NOMO-1 treated with DMSO at 0.1 percent for 48 hours (cell line): ENCODE measurements around the gene SPARCL1.
"Not testable (repeated sequence)": the region's sequence is repeated elsewhere in the genome, so short reads cannot be mapped to it uniquely, and the experiment has no call there.

Experiments used
- DNase-seq: peaks from one replicate; lab custom pipeline; 2025; ENCODE audit not compliant: unreplicated experiment; lab: John Stamatoyannopoulos, UW

SPARCL1 gene

DNA sequence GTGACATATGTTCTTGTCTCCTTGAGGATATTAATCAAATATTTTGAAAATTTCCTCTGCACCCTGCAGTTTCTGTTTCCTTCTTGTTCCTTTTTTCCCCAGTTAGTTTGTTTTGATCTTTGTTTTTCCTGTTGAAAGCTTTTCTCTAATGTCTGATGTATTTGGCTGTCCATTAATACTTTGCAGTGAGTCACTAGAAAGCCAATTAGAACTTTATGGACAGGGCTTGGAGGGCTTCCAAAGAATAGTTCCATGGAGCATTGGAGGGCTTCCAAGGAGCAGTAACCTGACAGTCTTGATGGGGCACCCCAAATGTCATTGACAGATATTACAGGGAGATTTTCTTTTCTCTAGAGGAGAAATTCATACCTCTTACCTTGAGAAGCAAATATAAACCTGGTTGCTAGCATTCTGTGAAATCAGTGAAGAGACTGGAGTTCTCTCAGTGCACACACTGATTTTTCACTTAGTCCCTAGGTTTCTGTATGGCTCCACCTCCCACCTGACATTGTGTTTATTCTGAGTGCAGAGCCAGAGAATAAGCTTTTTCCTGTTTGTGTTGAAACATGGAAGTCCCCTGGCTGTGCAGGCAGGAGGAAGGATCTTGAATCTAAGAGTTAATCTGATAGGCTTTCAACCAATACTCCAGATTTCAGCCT, 26.5 kb downstream of the SPARCL1 start:
- no peak for DNase-seq

DNA sequence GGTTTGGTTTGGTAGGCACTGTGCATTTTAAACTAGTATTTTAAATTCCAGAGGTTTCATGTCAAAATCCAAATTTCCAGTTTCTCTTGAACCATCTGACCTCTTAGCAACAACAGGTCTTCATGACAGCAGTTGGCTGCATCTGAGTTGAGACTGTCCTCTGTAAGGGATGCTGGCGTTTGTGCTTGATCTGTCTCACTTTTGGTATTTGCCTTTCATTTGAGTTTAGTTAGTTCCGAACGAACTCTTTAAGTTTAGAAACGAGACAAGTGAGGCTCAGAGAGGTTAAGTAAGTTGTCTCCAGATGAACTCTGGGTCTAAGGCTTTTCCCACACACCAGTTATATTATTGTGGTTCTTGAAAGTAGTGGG, 29.1 kb downstream of the SPARCL1 start:
- DNase-seq = no peak

DNA sequence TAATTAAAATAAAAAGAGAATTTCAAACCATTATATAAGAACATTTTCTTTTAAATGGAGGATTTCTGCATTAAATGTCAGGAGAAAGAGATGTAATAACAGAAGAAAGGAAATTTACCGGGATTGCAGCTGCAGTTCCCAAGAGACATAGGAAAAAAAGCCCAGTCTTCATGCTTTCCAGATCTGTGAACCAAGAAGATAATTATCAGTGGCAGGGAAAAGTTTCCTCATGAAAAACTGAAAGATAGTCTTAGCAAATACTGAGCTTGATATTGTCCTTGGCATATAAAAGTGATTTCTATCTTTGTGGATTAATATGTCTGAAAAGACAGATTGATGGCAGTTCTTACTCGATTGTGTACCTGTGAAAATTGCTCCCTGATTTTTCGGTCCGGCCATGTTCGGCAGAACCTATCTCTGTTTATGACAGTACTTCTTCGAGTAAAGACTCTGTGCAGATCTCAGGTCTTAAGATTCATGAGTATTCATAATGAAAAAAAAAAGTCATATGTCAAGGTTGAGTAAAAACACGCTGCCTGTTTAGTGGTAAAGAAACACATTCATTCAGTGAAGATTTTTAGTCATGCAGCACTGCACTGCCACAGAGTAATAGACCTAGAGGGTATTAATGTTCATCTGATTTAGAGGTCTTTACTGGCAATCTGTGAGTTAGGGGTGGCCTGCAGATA, 29.6 kb downstream of the SPARCL1 start:
- DNase-seq = no peak

DNA sequence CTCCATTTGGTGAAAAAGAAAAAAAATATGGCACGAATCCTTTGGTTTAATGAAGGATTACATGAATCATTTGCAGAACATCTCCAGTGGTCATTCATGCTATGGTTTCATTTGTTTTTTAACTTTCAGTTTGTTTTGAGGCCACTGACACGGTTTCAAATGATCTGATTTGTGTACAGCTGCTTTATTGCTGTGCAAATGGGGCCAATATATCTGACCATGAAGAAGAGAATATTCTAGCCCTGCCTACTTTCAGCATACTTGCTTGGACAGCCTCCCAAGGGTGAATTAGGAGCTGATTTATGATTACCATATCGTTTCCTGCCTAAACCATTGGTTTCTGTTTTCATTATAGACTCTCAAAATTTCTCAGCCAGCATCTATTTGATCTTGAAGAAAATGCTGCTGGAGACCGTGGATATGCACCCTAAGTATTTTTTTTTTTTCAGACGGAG, 30.7 kb downstream of the SPARCL1 start:
- no peak for DNase-seq

DNA sequence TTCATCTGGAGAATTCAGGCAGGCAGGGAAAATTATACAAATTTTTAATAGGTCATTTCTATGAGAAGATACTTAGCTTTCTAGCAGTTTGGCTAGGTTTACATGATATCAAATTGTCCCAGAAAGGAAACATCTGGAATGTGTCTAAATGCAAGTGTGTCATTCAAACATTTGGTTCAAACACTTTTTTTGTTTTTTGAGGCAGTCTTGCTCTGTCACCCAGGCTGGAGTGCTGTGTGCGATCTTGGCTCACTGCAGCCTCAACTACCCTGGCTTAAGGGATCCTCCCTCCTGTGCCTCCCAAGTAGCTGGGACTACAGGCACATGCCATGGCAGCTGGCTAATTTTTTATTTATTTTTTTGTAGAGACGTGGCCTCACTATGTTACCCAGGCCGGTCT, 31.6 kb downstream of the SPARCL1 start:
- DNase-seq = no peak

DNA sequence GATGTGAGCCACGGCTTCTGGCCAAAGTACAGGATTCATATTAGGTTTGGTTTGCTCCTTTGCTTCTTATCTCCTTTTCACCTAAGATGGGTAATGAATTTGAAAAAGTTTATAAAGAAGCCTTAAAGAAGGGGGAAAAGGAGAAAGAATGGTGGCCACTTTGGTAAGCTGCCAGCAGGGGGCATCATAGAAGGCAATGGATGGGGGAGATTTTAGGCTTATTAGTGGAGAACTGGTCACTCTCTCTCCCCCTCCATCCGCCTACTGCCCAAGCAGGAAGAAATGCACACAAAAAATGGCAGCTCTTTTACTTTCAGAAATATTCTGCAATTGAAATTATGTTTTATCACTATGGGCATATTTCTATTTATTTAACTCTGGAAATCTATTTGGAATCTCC, 32.0 kb downstream of the SPARCL1 start:
- DNase-seq = no peak

DNA sequence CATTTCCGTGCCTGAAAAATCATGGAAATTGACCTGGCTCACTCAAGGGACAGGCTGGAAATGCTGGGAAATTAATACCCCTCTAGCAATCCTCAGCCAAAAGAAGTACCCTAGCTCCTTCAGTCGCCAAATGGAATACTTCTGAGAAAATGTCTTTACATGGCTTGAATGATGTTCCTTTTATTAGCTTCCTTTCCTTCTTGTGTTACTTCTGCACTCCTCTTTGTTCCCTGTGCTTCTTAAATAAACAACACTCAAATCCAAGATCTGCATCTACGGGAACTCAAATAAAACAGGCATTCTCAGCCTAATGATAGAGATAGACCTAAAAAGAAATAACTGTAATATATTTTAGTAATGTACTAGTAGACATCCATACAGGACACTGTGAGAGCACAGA, 36.1 kb downstream of the SPARCL1 start:
- no peak for DNase-seq

DNA sequence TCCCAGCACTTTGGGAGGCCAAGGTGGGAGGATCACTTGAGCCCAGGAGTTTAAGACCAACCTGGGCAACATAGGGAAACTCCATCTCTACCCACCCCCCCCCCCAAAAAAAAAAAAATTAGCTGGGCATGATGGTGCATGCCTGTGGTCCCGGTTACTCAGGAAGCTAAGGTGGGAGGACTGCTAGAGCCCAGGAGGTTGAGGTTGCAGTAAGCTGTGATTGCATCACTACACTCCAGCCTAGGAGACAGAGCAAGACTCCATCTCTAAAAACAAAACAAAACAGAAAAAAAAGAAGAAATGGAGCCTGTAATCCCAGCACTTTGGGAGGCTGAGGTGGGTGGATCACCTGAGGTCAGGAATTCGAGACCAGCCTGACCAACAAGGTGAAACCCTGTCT, 37.3 kb downstream of the SPARCL1 start:
- not testable (repeated sequence) for DNase-seq

DNA sequence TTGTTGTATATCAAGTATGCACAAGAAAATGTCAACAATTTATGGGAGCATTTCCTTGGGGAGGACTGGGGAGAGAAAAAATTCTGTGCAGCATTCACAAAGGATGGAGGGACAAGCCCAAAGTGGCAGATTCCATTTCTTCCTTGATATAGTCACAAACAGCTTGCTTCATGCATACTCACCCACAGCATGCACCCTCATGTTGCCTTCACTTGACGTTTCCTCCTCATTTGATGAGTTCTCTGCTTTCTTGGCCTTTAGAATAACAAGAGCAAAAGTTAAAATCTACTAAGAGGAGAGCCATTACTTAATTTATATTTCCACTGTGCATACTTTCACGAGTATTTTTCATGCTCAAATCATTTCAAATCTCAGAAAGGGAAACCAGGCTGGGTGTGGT, 37.7 kb downstream of the SPARCL1 start:
- no peak for DNase-seq

DNA sequence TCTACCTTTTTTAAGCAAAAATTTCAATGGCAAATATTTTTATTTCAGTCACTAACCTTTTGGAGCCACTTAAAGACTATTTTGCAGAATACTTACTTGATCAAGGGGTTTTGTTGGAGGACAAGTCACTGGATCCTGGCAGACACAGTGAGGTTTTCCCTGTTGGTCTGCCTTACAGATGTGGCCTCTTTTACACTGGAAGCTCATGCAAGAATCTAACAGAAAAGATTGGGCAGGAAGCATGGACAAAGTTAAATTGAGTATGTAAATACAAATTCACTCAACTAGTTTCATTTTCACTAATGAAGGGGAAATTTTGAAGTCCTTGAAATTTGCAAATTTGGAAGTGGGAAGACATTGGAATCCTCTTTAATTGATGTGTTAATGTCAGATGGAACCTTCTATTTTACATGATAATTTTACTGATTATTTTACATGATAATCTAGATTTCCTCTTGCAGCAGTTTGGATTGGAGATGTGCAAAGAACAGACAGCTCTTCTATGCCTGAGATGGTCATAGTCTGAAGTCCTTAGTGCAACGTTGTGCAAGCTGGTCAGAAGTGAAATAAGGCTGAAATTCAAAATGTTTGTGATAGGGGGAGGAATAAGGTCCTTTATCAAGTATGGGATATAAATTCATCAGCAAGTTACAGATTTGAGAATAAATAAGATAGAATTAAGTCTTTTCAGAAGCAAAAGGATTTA, 38.4 kb downstream of the SPARCL1 start:
- no peak for DNase-seq

DNA sequence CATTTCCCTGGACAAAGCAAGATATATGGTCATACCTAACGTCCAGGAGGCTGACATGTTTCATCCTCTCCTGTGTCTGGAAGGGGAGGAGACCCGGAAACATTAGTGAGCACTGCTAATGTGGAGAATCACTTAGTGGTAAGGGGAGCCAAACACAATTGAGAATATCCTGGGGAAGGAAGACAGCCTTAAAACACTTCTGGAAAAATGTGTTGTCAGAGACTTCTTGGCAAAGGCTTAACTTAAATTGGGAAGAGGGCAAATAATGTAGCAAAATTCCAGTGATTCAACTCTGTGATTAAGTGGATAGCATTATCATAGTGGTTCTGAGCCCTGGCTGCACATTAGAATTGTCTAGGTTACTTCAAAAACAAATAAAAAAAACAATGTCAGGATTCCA, 39.5 kb downstream of the SPARCL1 start:
- DNase-seq = no peak

DNA sequence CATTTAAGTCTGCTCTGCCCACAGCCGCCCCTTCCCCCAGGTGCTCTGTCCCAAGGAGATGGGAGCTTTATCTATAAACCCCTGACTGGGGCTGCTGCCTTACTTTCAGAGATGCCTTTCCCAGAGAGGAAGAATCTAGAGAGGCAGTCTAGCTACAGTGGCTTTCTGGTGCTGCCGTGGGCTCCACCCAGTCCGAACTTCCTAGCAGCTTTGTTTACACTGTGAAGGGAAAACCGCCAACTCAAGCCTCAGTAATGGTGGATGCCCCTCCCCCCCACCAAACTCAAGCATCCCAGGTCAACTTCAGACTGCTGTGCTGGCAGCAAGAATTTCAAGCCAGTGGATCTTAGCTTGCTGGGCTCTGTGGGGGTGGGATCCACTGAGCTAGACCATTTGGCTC, 40.5 kb downstream of the SPARCL1 start:
- DNase-seq = not testable (repeated sequence)

DNA sequence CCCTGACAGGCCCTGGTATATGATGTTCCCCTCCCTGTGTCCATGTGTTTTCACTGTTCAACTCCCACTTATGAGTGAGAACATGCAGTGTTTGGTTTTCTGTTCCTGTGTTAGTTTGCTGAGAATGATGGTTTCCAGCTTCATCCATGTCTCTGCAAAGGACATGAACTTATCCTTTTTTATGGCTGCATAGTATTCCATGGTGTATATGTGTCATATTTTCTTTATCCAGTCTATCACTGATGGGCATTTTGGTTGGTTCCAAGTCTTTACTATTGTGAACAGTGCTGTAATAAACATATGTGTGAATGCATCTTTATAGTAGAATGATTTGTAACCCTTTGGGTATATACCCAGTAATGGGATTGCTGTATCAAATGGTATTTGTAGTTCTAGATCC, 45.9 kb downstream of the SPARCL1 start:
- not testable (repeated sequence) for DNase-seq

DNA sequence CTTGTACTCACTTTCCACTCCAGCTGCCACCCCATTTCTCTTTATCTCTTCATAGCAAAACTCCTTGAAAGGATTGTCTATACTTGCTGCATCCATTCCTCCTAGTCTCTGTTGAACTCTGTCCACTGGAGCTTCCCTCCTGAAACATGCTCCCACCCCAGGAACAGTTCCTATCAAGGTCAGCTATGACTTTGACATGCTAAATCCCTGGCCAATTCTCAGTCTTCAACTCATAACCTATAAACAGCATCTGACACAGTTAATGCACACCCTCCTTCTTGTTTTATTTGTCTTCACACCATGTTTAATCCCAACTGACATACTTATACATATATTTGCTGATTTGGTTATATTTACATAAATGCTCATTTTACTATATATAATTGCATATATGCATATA, 47.8 kb downstream of the SPARCL1 start:
- no peak for DNase-seq

DNA sequence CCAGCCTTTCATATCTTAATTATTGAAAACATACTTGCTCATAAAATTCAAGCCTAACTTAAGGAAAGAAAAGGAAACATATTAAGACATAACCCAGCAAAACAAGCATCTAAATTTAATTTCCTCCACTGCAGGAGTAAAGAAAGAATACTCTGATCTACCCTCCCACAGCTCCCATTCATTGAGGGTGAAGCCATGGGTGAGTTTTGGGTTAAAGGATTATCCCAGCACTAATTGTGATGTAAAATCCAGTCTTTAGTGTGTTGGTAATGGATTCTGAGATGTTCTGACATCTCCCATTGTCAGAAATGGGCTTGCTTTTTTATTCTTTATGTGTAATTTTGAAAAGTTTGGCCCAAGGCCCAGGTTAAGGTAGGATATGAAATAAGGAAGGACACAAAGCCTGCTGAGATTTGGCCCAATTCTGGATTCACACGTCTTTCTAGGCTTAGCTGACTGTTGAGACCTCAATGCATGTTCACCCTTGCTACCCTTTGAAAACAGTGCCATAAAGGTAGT, 50.4 kb downstream of the SPARCL1 start:
- DNase-seq = no peak

DNA sequence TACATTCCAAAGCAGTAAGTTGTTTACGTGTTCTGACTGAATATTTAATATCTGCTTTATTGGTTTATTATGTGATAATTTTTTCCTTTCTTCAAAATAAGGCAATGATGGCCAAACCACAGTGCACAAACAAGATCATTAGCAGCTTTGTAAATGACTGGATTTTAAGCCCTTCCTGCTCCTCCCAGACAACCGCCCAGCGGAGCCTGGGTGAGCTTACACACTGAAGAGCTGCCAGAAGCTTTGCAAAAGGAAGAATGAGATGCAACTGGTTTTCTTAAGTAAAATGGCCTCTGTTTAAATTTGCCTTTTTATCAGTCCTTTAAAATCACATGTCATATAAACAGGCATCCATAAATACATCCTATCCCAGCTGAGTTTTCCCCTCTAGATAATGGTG, 52.2 kb downstream of the SPARCL1 start:
- DNase-seq = no peak

DNA sequence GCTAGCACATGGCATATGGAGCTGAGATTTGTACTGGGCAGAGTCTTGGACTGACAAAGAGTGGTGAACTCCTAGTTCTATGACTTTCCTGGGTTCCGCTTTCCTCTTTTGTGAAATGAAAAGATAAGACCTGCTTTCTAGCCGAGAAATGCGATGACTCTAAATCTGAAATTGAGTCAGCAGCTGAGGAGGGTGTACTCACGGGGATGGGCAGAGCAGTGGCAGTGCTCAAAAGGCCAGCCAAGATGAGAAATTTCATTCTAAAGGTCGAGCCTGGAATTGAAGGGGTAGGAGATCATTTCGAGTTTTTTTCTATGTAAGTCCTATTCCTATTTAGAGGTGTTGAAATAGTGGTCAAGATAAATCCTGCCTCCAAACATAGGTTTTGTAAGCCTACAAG, 59.8 kb downstream of the SPARCL1 start:
- no peak for DNase-seq

DNA sequence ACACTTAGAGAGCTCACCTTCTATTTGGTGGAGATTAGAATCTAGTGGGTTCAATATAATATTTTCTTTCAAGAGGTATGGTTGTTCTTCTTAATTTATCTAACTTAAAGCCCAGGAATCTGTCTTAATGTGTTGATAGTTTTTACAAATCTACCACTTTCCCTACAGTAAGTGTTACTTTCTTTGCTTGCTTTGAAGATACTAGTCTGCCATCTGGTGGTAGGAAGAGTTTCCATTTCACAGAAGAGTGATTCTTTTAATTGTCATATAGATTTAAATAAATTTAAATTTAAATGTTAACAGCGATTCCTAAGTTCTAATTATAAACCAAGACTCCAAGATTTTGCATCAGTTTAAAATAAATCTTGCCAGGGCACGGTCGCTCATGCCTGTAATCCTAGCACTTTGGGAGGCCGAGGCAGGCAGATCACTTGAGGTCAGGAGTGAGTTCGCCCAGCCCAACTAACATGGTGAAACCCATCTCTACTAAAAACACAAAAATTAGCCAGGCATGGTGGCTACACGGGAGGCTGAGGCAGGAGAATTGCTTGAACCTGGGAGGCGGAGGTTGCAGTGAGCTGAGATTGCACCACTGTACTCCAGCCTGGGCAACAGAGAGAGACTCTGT, 63.3 kb downstream of the SPARCL1 start:
- DNase-seq = peak; percentile 47

DNA sequence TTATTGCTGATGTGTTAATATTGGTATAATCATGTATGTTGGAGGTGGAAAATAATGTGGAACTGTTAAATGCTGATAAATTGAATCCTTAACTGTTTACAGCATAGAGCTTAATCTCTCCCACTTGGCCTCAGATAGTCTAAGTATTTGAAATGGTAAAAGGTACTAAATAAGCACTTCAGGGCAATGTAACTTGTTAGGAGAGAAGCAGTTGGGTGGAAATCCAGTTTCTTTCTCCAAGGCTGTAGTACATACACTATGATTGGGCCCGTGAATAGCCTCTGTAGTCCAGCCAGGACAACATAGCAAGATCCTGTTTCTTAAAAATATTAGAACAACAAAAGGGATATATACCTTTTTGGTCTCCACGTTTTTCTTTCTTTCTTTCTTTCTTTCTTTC, 67.1 kb downstream of the SPARCL1 start:
- no peak for DNase-seq

DNA sequence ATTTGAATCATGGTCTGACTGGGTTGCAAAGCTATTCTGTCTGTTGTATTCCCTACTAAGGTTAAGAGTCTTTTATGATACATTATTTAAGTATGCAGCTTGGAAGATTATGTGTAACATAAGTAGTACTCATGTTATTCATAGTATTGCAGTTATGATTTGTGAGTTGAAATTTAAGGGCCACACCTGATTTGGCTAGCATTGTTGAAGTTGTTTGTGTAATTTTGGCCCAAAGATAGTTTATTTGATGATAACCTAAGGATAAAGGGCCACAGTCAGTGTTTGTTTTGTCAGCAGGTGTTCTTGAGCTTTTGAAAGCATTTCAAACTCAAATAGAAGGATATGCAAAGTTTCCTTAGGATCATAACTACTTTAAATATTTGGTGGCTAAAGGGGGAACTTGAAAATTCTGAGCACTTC, 67.9 kb downstream of the SPARCL1 start:
- no peak for DNase-seq

DNA sequence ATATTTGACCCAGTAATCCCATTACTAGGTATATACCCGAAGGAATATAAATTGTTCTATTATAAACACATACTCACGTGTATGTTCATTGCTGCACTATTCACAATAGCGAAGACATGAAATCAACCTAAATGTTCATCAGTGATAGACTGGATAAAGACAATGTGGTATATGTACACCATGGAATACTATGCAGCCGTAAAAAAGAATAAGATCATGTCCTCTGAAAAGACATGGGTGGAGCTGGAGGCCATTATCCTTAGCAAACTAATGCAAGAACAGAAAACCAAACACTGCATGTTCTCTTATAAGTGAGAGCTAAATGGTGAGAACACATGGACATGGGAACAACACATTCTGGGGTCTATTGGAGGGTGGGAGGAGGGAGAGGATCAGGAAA, 70.3 kb downstream of the SPARCL1 start:
- no peak for DNase-seq

DNA sequence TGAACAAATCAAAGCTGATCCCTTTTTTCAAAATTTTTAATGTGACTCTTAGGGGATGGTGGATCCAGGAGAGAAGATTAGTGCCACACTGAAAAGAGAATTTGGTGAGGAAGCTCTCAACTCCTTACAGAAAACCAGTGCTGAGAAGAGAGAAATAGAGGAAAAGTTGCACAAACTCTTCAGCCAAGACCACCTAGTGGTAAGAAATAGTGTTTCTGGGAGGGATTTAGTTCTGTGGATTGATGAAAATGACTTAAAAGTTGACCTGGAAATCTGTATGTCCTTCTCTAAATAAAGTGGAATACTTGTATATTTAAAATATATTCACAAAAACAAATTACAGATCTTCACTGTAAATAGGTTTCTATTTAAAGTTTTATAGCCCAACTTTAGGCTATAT, 77.6 kb downstream of the SPARCL1 start:
- DNase-seq = no peak
